ENCODE data around the gene FUZ.

The FUZ gene

DNA sequence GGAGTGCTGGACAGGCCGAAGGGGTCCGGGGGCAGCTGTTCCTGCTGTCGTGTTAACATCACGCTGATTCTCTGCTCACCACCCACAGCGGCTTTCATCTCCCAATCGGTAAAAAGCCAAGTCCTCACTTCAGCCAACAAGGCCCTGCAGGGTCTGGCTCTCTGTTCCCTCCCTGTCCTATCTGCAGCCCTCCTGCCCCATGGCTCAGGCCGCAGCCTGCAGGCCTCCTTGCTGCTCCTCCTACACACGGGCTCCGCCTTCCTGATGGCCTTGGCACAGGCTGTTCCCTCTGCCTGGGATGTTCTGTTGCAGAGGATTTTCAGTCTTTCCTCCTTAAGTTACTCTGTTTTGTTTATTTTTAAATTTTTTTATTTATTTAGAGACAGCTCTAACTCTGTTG is 22.2 kb downstream of the FUZ start:
- TF ChIP-seq, protein P1, sequence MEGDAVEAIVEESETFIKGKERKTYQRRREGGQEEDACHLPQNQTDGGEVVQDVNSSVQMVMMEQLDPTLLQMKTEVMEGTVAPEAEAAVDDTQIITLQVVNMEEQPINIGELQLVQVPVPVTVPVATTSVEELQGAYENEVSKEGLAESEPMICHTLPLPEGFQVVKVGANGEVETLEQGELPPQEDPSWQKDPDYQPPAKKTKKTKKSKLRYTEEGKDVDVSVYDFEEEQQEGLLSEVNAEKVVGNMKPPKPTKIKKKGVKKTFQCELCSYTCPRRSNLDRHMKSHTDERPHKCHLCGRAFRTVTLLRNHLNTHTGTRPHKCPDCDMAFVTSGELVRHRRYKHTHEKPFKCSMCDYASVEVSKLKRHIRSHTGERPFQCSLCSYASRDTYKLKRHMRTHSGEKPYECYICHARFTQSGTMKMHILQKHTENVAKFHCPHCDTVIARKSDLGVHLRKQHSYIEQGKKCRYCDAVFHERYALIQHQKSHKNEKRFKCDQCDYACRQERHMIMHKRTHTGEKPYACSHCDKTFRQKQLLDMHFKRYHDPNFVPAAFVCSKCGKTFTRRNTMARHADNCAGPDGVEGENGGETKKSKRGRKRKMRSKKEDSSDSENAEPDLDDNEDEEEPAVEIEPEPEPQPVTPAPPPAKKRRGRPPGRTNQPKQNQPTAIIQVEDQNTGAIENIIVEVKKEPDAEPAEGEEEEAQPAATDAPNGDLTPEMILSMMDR (IDR thresholded peaks at IDR 0.05): no peak

DNA sequence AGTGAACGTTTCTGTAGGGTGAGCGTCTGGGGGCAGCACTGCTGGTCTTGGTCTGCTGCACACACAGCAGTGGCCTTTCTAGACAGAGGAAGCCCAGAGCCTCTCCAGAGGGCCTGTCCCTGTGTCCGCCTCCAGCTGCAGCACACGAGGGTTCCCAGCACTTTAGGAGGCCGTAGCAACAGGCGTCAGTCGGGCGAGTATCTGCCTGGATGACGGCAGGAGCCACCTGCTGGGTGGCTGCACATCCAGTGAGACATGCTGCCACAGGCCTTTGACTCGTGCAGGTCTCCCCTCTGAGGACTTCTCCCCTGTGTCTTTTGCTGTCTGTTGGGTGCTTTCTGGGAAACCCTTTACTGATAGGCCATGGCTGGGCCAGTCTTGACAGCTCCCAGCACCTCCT is 24.2 kb downstream of the FUZ start:
- TF ChIP-seq, protein P1 (IDR thresholded peaks at IDR 0.05): no peak

DNA sequence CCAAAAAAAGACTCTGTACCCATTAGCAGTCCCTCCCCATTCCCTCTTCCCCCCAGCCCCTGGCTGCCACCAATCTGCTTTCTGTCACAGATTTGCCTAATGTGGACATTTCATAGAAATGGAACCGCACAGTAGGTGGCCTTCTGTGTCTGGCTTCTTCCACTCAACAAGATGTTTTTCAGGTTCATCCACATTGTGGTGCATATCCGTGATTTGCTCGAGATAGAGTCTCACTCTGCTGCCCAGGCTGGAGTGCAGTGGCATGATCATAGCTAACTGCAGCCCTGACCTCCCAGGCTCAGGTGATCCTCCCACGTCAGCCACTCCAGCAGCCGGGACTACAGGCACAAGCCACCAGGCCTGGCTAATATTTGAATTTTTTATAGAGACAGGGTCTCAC is 25.3 kb downstream of the FUZ start:
- TF ChIP-seq, protein P1 (IDR thresholded peaks at IDR 0.05): no peak

DNA sequence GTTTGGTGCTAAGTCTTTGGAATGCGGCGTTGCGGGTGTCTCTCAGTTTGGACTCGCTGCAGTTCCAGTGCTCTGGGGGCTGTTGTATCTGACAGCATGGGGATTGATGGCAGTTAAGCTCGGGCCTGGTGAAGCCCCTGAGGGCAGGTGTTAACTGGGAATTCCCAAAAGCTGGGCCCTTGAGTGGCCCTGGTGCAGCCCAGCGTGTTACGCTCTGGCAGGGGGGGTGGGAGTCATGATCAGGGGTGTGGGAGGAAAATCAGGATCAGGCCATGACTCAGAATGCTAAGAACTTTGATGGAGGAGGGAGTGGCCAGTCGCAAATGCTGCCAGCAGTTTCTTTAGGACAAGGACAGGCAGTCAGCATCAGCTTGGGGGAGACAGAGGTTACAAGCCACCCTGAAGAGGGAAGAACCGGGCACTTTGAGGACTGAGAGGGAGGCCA is 26.7 kb downstream of the FUZ start:
- TF ChIP-seq, protein P1 (IDR thresholded peaks at IDR 0.05): no peak

DNA sequence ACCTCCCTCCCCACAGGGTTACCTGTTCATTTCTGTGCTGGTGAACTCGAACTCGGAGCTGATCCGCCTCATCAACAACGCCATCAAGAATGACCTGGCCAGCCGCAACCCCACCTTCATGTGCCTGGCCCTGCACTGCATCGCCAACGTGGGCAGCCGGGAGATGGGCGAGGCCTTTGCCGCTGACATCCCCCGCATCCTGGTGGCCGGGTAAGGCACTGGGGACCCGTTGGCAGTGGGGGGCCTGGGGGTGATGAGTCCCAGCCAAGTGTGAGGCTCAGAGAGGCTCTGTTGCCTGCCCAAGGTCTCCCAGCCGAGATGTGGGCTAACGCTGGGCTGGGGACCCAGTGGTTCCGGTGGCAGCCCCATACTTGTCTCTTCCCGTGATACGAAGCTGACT is 30.6 kb downstream of the FUZ start:
- TF ChIP-seq, protein P1 (IDR thresholded peaks at IDR 0.05): no peak

DNA sequence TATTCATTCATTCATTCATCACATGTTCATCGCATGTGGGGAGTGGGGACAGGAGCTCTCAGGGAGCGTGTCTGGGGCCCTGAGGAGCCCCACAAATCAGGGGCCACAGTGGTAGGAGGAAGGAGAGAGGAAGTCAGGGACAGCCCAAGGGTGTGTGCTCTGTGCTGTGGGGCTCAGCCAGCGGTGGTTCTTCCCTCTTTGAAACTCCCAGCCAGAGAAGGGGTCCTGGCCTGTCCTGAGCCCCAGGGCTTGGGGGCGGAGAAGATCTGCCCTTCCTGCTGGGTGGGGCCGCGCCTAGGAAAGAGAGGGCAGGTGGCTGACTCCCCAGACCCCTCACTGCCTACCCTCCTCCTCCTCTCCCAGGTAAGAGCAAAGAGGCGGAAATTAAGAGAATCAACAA is 31.7 kb downstream of the FUZ start:
- TF ChIP-seq, protein P1 (IDR thresholded peaks at IDR 0.05): no peak

DNA sequence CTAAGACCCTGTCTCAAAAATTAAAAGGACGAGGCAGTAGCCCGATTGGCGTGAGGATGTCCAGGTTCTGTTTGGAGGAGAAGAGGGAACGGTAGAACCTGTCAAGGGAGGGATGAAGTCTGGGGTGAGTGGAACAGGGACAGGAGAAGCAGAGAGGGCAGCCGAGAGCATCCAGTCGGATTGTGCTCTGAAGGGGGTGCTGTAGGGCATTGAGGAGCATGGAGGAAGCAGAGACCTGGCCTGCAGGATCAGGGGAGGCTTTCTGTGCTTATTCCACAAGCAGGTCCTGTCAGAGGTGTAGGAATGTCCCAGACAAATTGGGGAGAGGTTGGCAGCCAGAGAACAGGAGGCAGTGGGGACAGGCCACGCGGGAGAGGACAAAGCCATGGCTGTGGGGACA is 32.2 kb downstream of the FUZ start:
- TF ChIP-seq, protein P1 (IDR thresholded peaks at IDR 0.05): no peak

Measured in LNCAP (cell line).